ENCODE measurements around the gene KCNE4.

The KCNE4 gene

DNA sequence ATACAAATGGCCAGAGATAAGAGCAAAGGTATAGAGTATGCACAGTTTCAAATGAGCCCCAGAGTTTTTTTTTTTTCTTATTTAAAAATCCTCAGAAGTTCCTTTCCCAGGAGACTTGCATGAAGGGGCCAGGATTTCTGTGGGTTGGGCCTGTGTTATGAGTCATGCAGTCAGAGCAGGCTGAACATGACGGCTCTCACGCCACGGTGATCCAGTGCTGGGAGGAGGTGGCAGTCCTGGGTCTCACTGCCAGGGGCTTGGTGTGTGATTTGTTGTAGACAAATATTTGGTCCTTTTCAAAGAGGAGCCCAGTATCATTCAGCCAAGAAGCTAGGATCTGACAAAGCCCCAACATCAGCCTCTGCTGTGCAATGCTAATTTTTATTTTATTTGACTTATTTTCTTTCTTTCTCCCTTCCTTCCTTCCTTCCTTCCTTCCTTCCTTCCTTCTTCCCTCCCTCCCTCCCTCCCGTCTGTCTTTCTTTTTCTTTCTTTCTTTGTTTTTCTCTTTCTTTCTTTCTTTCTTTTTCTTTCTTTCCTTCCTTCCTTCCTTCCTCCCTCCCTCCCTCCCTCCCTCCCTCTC lies 10.4 kb upstream of the KCNE4 start:
- no peak for DNase-seq (ENCODE audit: low spot score)

DNA sequence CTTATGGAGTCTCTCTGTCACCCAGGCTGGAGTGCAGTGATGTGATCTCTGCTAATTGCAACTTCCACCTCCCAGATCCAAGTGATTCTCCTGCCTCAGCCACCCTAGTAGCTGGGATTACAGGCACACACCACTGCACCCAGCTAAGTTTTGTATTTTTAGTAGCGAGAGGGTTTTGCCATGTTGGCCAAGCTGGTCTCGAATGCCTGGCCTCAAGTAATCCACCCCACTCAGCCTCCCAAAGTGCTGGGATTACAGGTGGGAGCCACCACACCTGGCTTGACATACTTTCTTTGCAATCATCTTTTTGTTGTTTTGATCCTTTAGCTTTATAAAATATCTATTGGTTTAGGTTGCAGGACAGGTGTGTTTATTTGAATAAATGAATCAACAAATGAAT lies 9.7 kb upstream of the KCNE4 start:
- no peak for DNase-seq (ENCODE audit: low spot score)

DNA sequence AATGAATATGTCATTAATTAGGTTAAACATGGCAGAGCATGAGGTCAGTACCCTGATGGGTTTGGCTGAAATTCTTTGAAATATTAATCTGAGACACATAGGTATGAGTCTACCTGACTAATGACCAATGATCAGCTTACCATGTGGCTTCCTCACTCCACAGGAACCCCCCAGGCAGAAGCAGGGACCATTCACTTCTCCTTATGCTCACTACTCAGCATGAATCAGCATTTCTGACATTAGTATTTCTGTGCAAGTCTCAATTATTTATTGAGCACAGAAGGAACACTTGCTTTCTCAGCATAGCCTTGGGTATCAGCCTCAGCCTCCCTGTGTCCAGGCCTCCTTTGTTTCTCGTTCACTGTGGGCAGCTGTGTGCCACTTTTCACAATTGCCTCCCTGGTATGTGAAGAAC lies 9.3 kb upstream of the KCNE4 start:
- no peak for DNase-seq (ENCODE audit: low spot score)

DNA sequence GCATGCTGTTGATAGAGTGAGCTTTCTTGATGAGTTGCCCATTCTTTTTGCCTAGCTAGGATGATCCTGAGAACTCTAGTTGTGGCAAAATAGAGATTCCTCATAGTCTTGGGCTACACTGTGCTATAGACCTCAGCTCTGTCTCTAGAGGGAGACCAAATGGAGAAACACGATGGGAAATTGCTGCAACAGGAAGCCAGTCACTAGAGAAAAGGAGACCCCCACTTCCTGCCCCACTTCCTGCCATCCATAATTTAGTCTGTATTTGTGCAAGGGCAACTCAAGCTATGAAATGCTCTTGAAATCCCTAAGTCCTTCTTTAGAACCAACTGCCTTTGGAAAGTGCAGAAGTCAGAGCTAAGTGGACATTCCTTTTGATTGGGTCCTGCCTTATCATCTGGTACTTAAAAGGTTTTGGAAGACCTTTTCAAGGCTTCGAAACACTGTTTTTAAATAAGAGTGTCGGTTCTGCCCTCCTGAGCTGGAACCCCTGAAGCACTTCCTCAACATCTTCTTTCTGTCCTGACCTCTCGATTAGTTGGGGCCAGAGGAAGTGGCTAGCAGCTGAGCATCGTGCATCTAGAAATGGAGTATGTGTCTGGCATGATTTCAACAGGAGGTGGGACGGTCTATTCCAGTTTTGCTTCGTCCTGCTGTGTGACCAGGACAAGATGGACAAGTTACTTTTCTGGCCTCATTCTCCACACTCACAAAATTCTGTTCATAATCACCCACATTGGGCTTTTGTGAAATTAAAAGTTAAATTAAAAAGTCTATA lies 8.6 kb upstream of the KCNE4 start:
- DNase-seq (ENCODE audit: low spot score) = no peak

DNA sequence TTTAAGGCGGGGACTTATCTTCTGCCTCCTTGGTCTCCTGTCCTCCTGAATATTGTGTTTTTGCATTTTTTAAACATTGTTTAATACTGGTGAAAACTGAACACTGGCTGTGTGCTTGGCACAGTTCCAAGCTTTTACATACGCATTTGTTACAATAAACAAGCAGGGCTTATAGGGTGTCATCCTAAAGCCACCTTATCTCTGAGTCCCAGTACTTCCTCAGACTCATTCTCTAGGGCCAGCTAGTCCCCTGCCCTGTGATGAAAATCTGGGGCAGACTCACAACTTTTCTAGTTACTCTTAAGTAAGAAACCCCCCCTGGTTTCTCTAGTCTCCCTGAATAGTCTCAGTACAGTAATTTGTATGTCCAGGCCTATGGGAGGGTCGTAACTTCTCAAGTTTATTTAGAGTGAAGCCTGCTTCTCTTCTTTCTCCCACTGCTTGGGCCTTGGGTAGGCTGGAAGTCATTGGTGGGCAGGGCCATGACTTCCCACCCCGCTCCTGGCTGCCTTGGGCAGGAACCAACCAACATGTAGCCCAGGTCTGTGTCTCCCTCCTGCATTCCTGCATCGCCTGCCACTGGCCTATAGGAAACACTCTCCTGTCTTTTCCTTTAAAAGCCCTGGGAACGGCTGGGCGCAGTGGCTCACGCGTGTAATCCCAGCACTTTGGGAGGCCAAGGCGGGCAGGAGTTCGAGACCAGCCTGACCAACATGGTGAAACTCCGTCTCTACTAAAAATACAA lies 7.7 kb upstream of the KCNE4 start:
- DNase-seq (ENCODE audit: low spot score) = no peak

DNA sequence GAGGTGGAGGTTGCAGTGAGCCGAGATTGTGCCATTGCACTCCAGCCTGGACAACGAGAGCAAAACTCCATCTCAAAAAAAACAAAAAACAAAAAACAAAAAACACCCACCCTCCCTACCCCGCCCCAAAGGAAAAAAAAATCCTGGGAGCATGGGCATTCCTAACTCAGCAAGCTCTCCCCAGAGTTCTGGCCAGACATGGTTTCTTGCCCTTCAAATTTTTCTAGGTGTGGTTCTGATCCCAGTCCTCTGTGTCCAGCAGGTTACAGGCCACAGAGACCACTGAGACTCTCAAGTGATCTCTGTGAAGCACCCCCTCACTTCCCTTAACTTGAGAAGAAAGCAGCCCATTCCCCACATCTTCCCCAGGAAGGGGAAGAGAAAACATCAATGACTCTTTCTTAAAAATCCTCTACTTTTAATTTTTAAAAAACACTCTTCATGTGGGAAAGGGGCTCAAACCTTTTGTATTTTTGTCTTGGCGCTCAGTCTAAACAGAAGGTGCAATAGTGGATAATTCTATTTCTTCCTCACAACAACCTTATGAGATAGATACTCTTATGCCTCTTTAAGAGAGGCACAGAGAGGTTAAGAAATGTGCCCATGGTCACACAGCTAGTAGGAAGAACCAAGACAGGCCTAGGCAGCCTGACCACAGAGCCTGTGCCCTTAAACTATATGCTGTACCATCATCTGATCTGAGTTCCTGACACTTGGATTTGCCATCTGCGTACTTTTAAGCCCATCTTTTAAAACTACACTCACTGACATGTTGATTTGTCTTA lies 6.9 kb upstream of the KCNE4 start:
- DNase-seq (ENCODE audit: low spot score) = no peak

DNA sequence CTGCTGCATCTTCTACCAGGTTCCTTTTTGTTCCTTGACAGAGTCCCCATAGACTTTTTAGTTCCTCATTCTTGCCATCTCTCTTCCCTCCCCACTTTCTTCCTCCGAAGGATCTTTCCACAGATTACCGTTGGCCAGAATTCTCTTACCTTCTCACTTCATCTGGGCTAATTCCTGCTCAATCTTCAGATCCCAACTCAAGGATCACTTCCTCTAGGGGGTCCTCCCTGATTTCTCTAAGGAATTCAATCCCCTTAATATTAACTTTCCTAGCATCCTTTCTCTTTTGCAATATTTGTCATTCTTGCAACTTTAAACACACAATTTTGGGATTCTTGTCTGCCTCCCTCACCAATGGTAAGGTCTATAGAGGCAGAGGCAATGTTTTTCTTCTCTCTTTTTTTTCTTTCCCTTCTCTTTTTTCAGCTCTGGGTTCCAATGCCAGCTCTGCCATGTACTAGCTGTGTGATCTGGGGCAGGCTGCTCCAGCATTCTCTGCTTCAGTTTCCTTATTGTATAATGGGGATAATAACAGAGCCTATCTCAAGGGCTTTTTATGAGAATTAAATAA lies 5.4 kb upstream of the KCNE4 start:
- no peak for DNase-seq (ENCODE audit: low spot score)

DNA sequence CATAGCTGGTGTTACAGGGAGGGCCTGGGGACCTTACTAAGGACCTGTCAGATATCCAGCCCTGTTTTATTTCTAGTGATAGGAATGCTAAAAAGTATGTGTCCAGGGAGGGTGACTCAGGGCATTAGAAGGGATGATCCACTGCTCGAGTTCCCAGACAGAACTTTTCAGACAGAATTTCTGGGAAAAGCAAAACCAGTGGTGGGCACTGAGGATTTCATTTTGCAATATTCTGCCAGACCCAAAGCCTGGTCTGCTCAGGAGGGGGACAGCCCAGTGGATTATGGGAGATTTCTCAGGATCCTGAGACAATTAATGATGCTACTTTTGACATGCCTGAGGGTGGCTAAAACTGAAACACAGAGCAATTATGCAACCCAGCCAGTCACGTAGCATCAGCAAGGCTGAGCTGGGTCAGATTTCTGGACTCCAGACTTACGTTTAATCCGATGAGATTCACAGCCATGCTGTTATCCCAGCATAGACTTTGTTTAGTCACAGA lies 4.7 kb upstream of the KCNE4 start:
- DNase-seq (ENCODE audit: low spot score) = no peak

DNA sequence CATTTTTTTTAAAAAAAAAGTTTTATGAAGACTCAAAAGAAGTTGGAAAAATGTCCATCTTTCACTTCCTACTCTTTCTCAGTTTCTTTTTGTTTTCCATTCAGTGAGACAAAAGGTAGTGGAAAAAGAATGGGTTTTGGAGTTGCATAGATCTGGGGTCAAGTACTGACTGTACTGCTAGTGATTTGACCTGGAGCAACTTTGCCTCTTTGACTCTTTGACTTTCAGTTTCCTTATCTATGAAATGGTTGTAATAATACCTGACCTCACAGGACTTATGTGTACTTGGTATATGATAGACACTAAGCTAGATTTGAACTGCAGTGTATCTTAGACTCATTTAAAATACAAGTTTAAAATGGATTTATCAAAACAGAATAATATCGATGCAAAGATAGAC lies 3.5 kb upstream of the KCNE4 start:
- DNase-seq (ENCODE audit: low spot score) = no peak

DNA sequence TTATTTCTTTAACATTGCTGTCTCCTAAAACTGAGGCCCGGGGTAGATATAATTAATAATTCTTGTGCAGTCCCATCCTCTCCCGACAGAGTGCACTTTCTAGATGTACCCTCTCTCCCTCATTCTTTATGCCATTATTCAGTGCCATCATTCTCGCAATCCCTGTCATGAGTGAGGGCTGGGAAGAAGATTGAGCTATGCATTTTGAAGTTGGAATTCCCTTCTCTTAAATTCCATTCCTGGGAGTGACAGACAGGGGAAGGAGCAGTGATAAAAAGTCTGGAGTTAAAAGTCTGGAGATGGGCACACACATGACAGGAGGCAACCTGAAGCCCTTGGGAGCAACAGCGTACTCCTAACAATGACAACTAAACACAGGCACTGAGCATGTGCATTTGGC lies 2.6 kb upstream of the KCNE4 start:
- DNase-seq (ENCODE audit: low spot score) = no peak

DNA sequence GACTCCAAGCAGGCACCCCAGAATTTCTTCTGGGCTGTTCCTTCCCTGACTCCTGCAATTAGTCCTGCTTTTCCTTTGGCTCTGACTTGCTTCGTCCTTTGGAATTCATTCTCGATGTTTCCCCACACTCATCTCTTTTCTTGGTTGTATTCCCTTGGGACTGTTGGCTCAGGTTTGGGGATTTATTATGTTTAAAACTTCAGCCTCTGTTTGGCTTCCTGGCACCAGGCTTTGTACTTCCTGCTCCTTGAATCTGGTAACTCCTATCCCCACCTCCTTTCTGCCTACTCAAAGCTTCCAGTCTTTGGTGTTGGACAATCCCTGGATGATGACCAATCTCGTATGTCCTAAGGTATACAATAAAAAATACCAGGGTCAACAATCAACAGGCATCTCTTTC lies 1.8 kb upstream of the KCNE4 start:
- DNase-seq (ENCODE audit: low spot score) = no peak

DNA sequence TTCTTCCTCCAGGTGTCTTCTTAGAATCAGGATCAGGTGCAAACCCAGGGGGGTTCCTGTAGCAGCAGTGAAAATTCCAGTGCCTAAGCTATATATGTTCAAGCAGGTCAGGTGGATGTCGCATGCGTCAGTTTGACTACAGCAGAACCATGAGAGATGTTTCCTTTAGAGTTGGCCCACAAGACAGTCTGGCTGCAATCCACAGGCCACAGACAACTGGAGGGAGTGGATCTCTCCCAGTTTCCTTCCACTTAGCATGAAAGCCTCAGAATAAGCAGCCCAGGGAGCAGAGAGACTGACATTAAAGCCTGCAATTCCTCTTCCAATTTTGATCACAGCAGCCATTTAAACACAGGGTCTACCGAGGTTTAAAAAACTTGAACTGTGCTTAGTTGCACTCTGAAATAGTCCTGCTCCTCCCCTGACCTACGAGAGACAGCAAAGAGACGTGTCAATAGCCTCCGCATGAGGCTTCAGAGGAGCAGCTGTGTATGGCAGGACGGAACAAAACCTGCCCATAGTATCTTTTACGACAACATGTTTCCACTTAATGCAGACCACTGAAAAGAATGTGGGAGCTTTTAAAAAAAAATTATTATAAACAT lies 988 bp upstream of the KCNE4 start:
- DNase-seq (ENCODE audit: low spot score) = no peak

DNA sequence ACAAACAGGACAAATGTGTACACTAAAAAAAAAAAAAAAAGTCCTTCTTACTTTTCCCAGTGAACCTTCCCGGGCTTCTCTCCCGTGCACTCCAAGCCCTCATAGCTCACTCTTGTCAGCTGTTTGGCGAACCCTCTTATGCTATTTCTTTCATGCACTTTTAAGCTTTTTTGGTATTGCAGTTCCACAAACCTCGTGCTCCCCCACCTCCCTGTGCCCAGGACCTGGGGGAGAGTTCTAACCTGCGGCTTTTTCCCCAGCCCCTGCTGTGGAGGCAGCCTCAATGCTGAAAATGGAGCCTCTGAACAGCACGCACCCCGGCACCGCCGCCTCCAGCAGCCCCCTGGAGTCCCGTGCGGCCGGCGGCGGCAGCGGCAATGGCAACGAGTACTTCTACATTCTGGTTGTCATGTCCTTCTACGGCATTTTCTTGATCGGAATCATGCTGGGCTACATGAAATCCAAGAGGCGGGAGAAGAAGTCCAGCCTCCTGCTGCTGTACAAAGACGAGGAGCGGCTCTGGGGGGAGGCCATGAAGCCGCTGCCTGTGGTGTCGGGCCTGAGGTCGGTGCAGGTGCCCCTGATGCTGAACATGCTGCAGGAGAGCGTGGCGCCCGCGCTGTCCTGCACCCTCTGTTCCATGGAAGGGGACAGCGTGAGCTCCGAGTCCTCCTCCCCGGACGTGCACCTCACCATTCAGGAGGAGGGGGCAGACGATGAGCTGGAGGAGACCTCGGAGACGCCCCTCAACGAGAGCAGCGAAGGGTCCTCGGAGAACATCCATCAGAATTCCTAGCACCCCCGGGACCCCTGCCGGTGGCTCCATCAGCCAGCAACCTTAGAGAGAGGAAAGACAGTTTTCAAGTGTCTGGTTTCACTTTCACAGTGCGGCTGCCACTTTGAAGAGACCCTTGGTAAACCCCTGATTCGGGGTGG lies 826 bp downstream of the KCNE4 start:
- peak; percentile 70 for DNase-seq (ENCODE audit: low spot score)

DNA sequence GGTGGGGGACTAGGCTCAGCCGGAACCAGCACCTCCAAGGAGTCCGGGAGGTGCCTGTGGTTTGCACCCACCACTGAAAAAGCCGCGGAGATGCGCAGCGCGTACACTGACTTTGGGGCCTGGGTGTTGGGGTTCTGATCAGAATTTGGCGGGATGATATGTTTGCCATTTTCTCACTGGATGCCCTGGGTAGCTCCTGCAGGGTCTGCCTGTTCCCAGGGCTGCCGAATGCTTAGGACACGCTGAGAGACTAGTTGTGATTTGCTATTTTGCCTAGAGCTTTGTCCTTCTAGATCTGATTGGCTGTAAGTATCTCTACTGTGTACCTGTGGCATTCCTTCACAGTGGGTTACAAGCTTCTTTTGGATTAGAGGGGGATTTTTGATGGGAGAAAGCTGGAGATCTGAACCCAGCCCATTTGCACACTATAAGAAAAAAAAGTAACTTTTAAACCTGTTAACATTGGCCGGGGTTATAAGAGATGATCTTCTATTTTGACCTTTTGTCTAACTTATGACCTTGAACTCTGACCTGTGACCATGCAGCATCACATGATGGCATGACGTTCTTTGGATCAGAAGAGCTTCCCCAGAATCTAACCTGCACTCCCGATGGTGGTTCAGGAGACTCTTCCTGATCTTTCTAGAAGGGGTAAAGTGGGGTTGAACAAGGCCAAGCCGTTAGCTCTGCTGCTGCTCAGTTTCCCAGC lies 1.6 kb downstream of the KCNE4 start:
- DNase-seq (ENCODE audit: low spot score) = no peak

DNA sequence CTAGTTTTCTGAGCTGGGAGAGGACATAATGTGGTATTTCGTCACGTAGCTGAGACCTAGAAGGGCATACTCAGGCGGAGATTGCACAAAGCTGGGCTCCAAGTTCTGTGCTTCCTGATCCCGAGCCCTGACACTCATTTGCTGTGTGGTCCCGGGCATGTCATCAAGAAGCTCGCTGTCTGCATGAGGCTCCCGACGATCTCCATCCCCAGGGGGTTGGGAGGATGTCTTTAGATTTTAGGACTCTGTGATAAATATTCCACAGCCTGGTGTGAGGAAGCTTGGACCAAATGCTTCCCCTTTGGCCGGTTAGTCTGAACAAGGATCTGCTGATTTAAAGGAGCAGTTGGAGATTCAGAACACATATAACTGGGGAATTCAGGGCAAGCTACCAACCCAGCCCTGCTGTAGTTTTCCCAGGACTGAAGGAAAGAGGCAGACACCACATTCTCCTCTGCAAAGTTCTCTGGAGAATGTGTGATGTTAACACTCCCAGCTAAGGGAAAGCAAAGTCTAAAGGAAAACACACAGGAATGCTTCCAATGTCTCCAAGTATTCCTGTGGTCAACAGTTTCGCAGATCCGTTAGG lies 2.3 kb downstream of the KCNE4 start:
- peak; percentile 76 for DNase-seq (ENCODE audit: low spot score)

DNA sequence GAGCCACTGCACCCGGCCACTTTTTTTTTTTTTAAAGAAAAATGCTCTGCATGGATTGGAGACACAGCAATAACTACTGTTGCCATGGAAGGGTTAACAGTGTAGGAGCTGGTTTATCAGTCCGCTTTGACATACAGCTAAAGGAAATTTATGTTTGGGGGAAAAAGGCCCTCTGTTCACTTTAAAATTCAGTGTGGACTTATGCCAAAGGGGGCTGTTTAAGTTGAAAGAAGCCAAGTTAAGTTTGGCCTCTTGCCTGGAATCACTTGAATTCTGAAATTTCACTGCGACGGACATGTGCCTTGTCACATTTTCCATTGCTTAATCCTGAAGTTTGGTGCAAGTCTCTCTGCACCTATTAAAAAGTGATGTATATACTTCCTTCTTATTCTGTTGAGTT lies 3.1 kb downstream of the KCNE4 start:
- DNase-seq (ENCODE audit: low spot score) = no peak

DNA sequence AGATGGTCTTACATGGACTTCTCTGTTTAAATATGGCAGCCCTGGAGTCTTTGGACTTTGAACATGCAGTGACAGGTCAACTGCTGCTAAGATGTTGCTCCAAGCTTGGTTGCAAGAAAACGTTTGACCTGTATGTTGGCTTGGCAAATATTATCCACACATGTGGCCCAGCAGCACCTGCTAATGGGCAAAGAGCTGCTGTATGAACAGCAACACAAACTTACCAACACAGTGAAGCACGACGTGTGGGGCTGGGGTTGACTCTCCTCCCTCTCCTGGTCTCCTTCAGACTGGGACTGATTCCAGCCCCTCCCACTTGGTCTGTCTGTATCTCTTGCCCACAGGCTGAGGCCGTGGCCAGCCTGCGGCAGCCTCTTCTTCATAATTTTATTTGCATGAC lies 3.8 kb downstream of the KCNE4 start:
- no peak for DNase-seq (ENCODE audit: low spot score)

DNA sequence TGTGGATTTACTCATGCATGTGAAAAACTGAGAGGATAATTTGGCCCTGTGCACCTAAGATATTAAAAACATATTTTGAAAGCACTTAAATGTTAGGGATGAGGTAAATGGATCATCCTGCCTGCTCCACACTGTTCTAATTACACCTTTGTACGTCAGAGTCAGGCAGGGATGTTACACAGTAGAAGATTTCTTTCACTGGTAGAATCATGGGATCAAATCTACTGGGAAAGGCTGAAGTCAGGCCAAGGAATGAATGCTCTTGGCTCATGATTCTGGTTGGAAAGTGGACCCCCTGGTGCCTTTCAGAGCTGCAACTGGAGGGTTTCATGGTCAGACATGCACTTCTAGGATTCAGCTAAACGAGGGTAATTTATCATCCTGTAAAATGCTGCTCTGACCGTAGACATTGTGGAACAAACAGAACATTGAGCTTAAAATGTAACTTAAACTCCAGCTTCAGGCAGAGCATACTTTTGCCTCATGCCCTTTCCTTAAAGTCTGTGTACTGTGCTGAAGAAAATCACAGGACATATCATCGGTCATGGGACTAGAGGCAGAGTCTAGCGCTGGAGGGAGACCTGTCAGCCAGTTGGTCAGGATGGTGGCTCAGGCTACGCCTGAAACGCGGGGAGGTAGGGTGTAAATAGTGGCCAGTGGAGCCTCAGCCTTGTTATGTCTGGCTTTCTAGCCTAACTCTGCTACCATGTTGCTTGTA lies 4.9 kb downstream of the KCNE4 start:
- DNase-seq (ENCODE audit: low spot score) = no peak

DNA sequence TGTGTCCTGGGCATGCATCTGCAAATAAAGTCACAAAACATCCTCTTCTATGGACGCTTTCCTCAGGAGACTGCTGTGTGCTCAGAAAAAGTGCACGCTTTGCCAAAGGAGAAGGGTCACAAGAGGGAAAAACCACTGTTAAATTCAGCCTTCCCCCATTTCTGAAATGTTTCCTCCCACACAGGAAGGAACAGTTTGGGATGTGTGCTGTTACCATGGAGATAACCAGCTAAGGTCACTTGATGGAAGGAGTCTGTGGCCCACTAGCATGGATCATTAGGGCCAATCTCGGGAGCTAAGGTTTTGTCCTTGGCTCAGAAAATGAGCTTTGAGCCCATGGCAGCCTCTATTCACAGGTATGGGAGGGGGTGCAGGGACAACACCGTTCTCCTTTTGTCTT lies 5.6 kb downstream of the KCNE4 start:
- no peak for DNase-seq (ENCODE audit: low spot score)
